ENCODE data around the gene PGPEP1. TPM values are rescaled to one million over a fixed set of nuclear protein-coding genes. Genes with fewer than 3 reads are reported as not detected.

The PGPEP1 gene
- total RNA-seq, 1 donor from 2014 or later: 40.8 TPM

GRCh38 chr19:18417250-18418028, 77.0 kb downstream of the PGPEP1 start:
- Histone ChIP-seq H3K4me3 (peak overlapping the region; percentile 72), H3K36me3 (no peaks in the 10 kb centered on the region), H3K4me1 (peaks cover 61% of the 10 kb centered on the region), H3K9me3 (no peaks in the 10 kb centered on the region), H3K27me3 (no peaks in the 10 kb centered on the region), H3K27ac (peak overlapping the region; percentile 92)
- DNase-seq (peak; percentile 89), ATAC-seq (peak; percentile 54)
- intact Hi-C loops (cut with DNase I): no loop called here
- TF ChIP-seq CTCF (IDR thresholded peaks at IDR 0.05): no peak

GRCh38 chr19:18418029-18418482, 77.7 kb downstream of the PGPEP1 start:
- H3K27me3 ChIP-seq: no peaks in the 10 kb centered on the region
- DNase-seq (peak; percentile 83), ATAC-seq (no peak)
- H3K4me3 ChIP-seq: peak overlapping the region; percentile 72
- no peak for TF ChIP-seq CTCF (IDR thresholded peaks at IDR 0.05)
- peak overlapping the region; percentile 92 for H3K27ac ChIP-seq
- no peaks in the 10 kb centered on the region for H3K36me3 ChIP-seq
- intact Hi-C loops (cut with DNase I): no loop called here
- peaks cover 61% of the 10 kb centered on the region for H3K4me1 ChIP-seq
- no peaks in the 10 kb centered on the region for H3K9me3 ChIP-seq

GRCh38 chr19:18418483-18419194, 78.2 kb downstream of the PGPEP1 start:
- no peak for TF ChIP-seq CTCF (IDR thresholded peaks at IDR 0.05)
- Histone ChIP-seq H3K36me3 (no peaks in the 10 kb centered on the region), H3K27me3 (no peaks in the 10 kb centered on the region), H3K9me3 (no peaks in the 10 kb centered on the region), H3K27ac (peak overlapping the region; percentile 92), H3K4me1 (peaks cover 61% of the 10 kb centered on the region), H3K4me3 (peak overlapping the region; percentile 72)
- DNase-seq (peak; percentile 82), ATAC-seq (peak; percentile 7)
- intact Hi-C loops (cut with DNase I): no loop called here

- intact Hi-C loops (cut with DNase I): no loop called here
- TF ChIP-seq CTCF (IDR thresholded peaks at IDR 0.05): peak; percentile 29
- Histone ChIP-seq H3K27me3 (no peaks in the 10 kb centered on the region), H3K36me3 (no peaks in the 10 kb centered on the region), H3K27ac (peak within 1 kb of the TSS; percentile 92), H3K4me3 (peak within 1 kb of the TSS; percentile 72), H3K9me3 (no peaks in the 10 kb centered on the region), H3K4me1 (peaks cover 59% of the 10 kb centered on the region)
- peak; percentile 86 for DNase-seq
- peak; percentile 61 for ATAC-seq
These were observed 78.8 kb downstream of the PGPEP1 start, which contains the start of gene SSBP4 for GRCh38 chr19:18419195-18419698. TSS of gene SSBP4 (plus strand) at chr19:18419398. CDS start at chr19:18419649, 251 bp downstream.

Small RNA genes lying within 50 kb of the gene (microRNA-seq; reads per million reads assigned to microRNA genes)
- gene MIR3189 (ENCODE audit: borderline microRNAs expressed): not detected

Other genes with a start within 250 kb of the PGPEP1 start
- gene MAST3, start 242.8 kb upstream of the PGPEP1 start, total RNA-seq: 23.1 TPM
- 24.2 TPM for gene PIK3R2, start 187.4 kb upstream of the PGPEP1 start, total RNA-seq
- gene IFI30, start 166.8 kb upstream of the PGPEP1 start, total RNA-seq: 554 TPM
- gene MPV17L2, start 147.4 kb upstream of the PGPEP1 start, total RNA-seq: 8.2 TPM
- 1.9 TPM for gene RAB3A, start 136.6 kb upstream of the PGPEP1 start, total RNA-seq
- 7.6 TPM for gene PDE4C, start 114.2 kb upstream of the PGPEP1 start, total RNA-seq
- gene IQCN, start 66.1 kb upstream of the PGPEP1 start, total RNA-seq: 4.9 TPM
- gene JUND, start 59.0 kb upstream of the PGPEP1 start, total RNA-seq: 204 TPM
- gene LSM4, start 17.5 kb upstream of the PGPEP1 start, total RNA-seq: 76.9 TPM
- gene GDF15, start 45.6 kb downstream of the PGPEP1 start, total RNA-seq: 105 TPM
- gene LRRC25, start 57.0 kb downstream of the PGPEP1 start, total RNA-seq: 22.7 TPM
- gene SSBP4, start 78.8 kb downstream of the PGPEP1 start, total RNA-seq: 57.3 TPM
- gene ISYNA1, start 97.5 kb downstream of the PGPEP1 start, total RNA-seq: 34.6 TPM
- gene ELL, start 181.5 kb downstream of the PGPEP1 start, total RNA-seq: 17.7 TPM
- 201 TPM for gene FKBP8, start 203.0 kb downstream of the PGPEP1 start, total RNA-seq
- gene KXD1, start 217.3 kb downstream of the PGPEP1 start, total RNA-seq: 68.3 TPM
- gene UBA52, start 231.3 kb downstream of the PGPEP1 start, total RNA-seq: 840 TPM
- gene REX1BD, start 248.2 kb downstream of the PGPEP1 start, total RNA-seq: 57.1 TPM